Neural progenitor cell (in vitro differentiated cells): ENCODE results near the gene CD248. TPM values are rescaled to one million over a fixed set of nuclear protein-coding genes. Genes with fewer than 3 reads are reported as not detected.
"Not testable (repeated sequence)": the region's sequence is repeated elsewhere in the genome, so short reads cannot be mapped to it uniquely, and the experiment has no call there.

Experiments used
- DNase-seq: peaks from one replicate; pipeline ENCODE4 v3.0.0-alpha.2; 2016; ENCODE audit warnings: low spot score
- H2AFZ ChIP-seq: fragments of 200-600 bp; sonication (generic); replicated peaks from 2 replicates; pipeline ENCODE4 v1.6.1; 2016; ENCODE audit warnings: antibody characterized with exemption
- H3F3A ChIP-seq: fragments of 200-600 bp; sonication (generic); 2 replicates; pipeline ENCODE4 v1.6.1; 2016; ENCODE audit warnings: antibody characterized with exemption, low read depth
- H3K27ac ChIP-seq: fragments of 200-600 bp; sonication (generic); 2 replicates; pipeline ENCODE4 v1.5.1; 2016; ENCODE audit warnings: mild to moderate bottlenecking
- H3K27me3 ChIP-seq: fragments of 200-600 bp; sonication (generic); 2 replicates; pipeline ENCODE4 v1.6.1; 2016; ENCODE audit warnings: mild to moderate bottlenecking, moderate library complexity
- H3K36me3 ChIP-seq: fragments of 200-600 bp; sonication (generic); 2 replicates; pipeline ENCODE4 v1.5.1; 2016
- H3K4me1 ChIP-seq: fragments of 200-600 bp; sonication (generic); 2 replicates; pipeline ENCODE4 v1.6.1; 2016; ENCODE audit warnings: mixed run types
- H3K4me2 ChIP-seq: fragments of 200-600 bp; sonication (generic); 2 replicates; pipeline ENCODE4 v1.6.1; 2016
- H3K4me3 ChIP-seq: fragments of 200-600 bp; sonication (generic); 2 replicates; pipeline ENCODE4 v1.5.1; 2016
- H3K79me2 ChIP-seq: fragments of 200-600 bp; sonication (generic); 2 replicates; pipeline ENCODE4 v1.6.1; 2016; ENCODE audit warnings: low read depth
- H3K9ac ChIP-seq: fragments of 200-600 bp; sonication (generic); 2 replicates; pipeline ENCODE4 v1.6.1; 2016
- H3K9me3 ChIP-seq: fragments of 200-600 bp; sonication (generic); 2 replicates; pipeline ENCODE4 v1.5.1; 2016; ENCODE audit warnings: low read depth
- H4K20me1 ChIP-seq: fragments of 200-600 bp; sonication (generic); 2 replicates; pipeline ENCODE4 v1.6.1; 2016; ENCODE audit warnings: low read depth
- H3K27ac Mint-ChIP-seq: 3 replicates; pipeline ENCODE4 v1.8.0; 2021; ENCODE audit warnings: mixed read lengths
- H3K27me3 Mint-ChIP-seq: 2 replicates; pipeline ENCODE4 v1.8.0; 2022; ENCODE audit warnings: low read depth, mild to moderate bottlenecking, inconsistent platforms, moderate library complexity, mixed read lengths; ENCODE audit not compliant: insufficient read depth
- H3K36me3 Mint-ChIP-seq: 3 replicates; pipeline ENCODE4 v1.8.0; 2021; ENCODE audit warnings: mixed read lengths
- H3K4me1 Mint-ChIP-seq: 3 replicates; pipeline ENCODE4 v1.8.0; 2021; ENCODE audit warnings: mixed read lengths
- H3K4me3 Mint-ChIP-seq: 3 replicates; pipeline ENCODE4 v1.8.0; 2021; ENCODE audit warnings: mild to moderate bottlenecking, moderate library complexity, mixed read lengths
- H3K9me3 Mint-ChIP-seq: 3 replicates; pipeline ENCODE4 v1.8.0; 2020; ENCODE audit warnings: mixed read lengths
- EZH2 ChIP-seq: fragments of 200-600 bp; sonication (generic); IDR thresholded peaks from 2 replicates; pipeline ENCODE4 v1.6.1; 2017; ENCODE audit warnings: antibody characterized with exemption, mild to moderate bottlenecking, moderate library complexity
- EZH2phosphoT487 ChIP-seq: fragments of 200-600 bp; sonication (generic); IDR thresholded peaks from 2 replicates; pipeline ENCODE4 v1.6.1; 2017; ENCODE audit warnings: antibody characterized with exemption
- total RNA-seq: library from RNA; depleted of rRNA; stranded (reverse); fragments of >200 nt; gene quantifications from 2 replicates; pipeline ENCODE4 v1.2.3, GENCODE V29; 2015; ENCODE audit warnings: low replicate concordance
- TF ChIP-seq, protein P1 (sequence below): fragments of 200-600 bp; sonication (generic); IDR thresholded peaks from 2 replicates; pipeline ENCODE4 v1.5.1; 2017; ENCODE audit warnings: antibody characterized with exemption, mild to moderate bottlenecking

CD248 gene
- total RNA-seq, 1 donor from 2014 or later: 0.62 TPM

DNA sequence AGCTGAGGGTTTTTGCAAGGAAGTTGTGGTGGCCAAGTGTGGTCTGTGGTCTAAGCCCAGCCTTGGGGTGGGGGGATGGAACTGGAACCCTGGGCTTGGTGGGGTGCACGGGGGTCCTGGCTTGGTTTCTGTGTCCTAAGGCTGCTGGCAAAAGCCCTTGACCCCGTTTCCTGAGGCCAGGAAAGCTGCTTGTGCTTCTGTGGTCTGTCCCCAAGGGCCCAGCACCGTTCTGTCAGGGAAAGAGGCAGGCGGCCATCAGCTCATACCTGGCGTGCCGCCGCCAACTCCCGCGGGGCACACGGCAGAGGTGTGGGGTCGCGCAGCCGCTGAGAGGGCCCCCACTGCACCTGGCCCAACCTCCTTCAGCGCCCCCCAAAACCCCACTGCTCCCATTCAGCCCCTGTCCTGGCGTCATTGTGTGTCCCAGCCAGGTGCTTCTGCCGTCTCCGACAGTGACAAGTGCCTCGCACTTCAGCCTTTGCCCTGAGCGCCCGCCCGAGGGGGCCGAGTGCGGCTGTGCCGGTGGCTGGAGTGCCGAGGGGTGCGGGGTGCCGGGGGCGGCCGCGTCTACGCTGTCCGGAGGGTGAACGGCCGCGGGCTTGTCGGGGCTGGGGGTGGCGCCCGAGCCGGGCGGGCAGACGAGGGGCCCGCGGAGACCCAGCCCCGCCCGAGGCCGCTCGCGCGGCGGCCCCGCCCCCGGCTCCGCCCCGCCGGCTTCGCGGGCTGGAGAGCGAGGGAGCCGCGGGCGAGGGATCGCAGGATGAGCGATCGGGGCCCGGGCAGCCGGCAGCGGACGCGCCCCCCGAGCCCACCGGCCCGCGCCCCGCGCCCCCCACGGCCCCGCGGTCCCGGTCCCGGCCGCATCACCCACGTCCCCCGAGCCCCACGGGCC lies 39.1 kb downstream of the CD248 start, which contains the start of gene CNIH2:
TSS of gene CNIH2 (plus strand) at position 705 of the 892 bp plus-strand sequence. CDS start 282 bp downstream, outside the sequence.
- no peak within 1 kb of the TSS for H2AFZ ChIP-seq
- Mint-ChIP-seq H3K27me3 (peaks cover 3% of the 10 kb centered on the region), H3K4me1 (peaks cover 40% of the 10 kb centered on the region), H3K9me3 (no peaks in the 10 kb centered on the region), H3K27ac (peak within 1 kb of the TSS; percentile 85), H3K36me3 (peaks cover 10% of the 10 kb centered on the region), H3K4me3 (peak within 1 kb of the TSS; percentile 91)
- peaks cover 17% of the 10 kb centered on the region for H3K27me3 ChIP-seq
- H4K20me1 ChIP-seq: peaks cover 46% of the 10 kb centered on the region
- peaks cover 22% of the 10 kb centered on the region for H3F3A ChIP-seq
- peak; percentile 82 for DNase-seq
- no peak within 1 kb of the TSS for H3K9ac ChIP-seq
- H3K79me2 ChIP-seq: no peaks in the 10 kb centered on the region
- peak within 1 kb of the TSS; percentile 91 for H3K4me2 ChIP-seq
- no peak within 1 kb of the TSS for H3K27ac ChIP-seq
- peak within 1 kb of the TSS; percentile 52 for H3K4me3 ChIP-seq
- TF ChIP-seq EZH2phosphoT487 (no peak), EZH2 (no peak)
- TF ChIP-seq, protein P1, sequence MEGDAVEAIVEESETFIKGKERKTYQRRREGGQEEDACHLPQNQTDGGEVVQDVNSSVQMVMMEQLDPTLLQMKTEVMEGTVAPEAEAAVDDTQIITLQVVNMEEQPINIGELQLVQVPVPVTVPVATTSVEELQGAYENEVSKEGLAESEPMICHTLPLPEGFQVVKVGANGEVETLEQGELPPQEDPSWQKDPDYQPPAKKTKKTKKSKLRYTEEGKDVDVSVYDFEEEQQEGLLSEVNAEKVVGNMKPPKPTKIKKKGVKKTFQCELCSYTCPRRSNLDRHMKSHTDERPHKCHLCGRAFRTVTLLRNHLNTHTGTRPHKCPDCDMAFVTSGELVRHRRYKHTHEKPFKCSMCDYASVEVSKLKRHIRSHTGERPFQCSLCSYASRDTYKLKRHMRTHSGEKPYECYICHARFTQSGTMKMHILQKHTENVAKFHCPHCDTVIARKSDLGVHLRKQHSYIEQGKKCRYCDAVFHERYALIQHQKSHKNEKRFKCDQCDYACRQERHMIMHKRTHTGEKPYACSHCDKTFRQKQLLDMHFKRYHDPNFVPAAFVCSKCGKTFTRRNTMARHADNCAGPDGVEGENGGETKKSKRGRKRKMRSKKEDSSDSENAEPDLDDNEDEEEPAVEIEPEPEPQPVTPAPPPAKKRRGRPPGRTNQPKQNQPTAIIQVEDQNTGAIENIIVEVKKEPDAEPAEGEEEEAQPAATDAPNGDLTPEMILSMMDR: no peak
- no peaks in the 10 kb centered on the region for H3K9me3 ChIP-seq
- H3K36me3 ChIP-seq: no peaks in the 10 kb centered on the region
- H3K4me1 ChIP-seq: peaks cover 18% of the 10 kb centered on the region

DNA sequence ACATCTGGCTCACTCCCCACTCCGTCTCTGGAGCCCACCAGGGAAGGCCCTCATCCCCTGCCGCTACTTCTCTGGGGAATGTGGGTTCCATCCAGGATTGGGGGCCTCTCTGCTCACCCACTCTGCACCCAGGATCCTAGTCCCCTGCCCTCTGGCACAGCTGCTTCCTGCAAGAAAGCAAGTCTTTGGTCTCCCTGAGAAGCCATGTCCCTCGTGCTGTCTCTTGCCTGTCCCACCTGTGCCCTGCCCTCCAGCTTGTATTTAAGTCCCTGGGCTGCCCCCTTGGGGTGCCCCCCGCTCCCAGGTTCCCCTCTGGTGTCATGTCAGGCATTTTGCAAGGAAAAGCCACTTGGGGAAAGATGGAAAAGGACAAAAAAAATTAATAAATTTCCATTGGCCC lies 39.8 kb downstream of the CD248 start:
- Histone ChIP-seq H3K4me1 (peaks cover 13% of the 10 kb centered on the region), H4K20me1 (peaks cover 42% of the 10 kb centered on the region), H3K27me3 (peaks cover 17% of the 10 kb centered on the region), H3F3A (peaks cover 21% of the 10 kb centered on the region)
- H3K4me2 ChIP-seq, H3K36me3 ChIP-seq, H3K9me3 Mint-ChIP-seq, H3K4me3 ChIP-seq, H3K27me3 Mint-ChIP-seq, H3K27ac Mint-ChIP-seq, H3K9ac ChIP-seq, H3K9me3 ChIP-seq, H3K27ac ChIP-seq, H3K79me2 ChIP-seq, DNase-seq, H2AFZ ChIP-seq: not testable (repeated sequence)
- peaks cover 38% of the 10 kb centered on the region for H3K4me1 Mint-ChIP-seq
- H3K4me3 Mint-ChIP-seq: peak overlapping the region; percentile 76
- peaks cover 14% of the 10 kb centered on the region for H3K36me3 Mint-ChIP-seq

DNA sequence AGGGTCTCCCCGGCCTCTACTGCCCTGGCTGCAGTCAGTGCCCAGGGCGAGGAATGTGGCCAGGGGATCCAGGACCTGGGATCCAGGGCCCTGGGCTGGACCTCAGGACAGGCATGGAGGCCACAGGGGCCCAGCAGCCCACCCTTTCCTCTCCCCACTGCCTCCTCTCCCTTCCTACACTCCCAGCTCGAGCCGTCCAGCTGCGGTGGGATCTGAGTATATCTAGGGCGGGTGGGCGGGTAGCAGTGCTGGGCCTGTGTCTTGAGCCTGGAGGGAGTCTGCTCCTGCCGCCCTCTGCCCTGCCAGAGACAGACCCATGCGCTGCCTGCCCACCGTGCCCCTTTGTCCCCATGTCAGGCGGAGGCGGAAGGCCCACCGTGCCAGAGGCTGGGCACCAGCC lies 40.2 kb downstream of the CD248 start:
- H4K20me1 ChIP-seq: peaks cover 37% of the 10 kb centered on the region
- not testable (repeated sequence) for H3K36me3 ChIP-seq, H3K4me1 ChIP-seq, H3K4me3 ChIP-seq, H3K9me3 ChIP-seq, H3K27ac Mint-ChIP-seq, H3K4me2 ChIP-seq, H3K9ac ChIP-seq, H3K27me3 Mint-ChIP-seq, H3K9me3 Mint-ChIP-seq, DNase-seq, H3K27ac ChIP-seq, H2AFZ ChIP-seq, H3K4me3 Mint-ChIP-seq, H3K79me2 ChIP-seq
- Mint-ChIP-seq H3K4me1 (peaks cover 33% of the 10 kb centered on the region), H3K36me3 (peaks cover 18% of the 10 kb centered on the region)
- peaks cover 17% of the 10 kb centered on the region for H3K27me3 ChIP-seq
- H3F3A ChIP-seq: peaks cover 19% of the 10 kb centered on the region

DNA sequence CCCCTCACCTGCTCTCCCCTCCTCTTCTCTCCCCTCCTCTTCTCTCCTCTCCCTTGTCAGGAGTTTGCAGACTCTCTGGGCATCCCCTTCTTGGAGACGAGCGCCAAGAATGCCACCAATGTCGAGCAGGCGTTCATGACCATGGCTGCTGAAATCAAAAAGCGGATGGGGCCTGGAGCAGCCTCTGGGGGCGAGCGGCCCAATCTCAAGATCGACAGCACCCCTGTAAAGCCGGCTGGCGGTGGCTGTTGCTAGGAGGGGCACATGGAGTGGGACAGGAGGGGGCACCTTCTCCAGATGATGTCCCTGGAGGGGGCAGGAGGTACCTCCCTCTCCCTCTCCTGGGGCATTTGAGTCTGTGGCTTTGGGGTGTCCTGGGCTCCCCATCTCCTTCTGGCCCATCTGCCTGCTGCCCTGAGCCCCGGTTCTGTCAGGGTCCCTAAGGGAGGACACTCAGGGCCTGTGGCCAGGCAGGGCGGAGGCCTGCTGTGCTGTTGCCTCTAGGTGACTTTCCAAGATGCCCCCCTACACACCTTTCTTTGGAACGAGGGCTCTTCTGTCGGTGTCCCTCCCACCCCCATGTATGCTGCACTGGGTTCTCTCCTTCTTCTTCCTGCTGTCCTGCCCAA lies 40.7 kb downstream of the CD248 start:
- H3K36me3 ChIP-seq: no peaks in the 10 kb centered on the region
- H3K27ac ChIP-seq: no peak overlapping the region
- DNase-seq: no peak
- Mint-ChIP-seq H3K27ac (no peak overlapping the region), H3K9me3 (no peaks in the 10 kb centered on the region), H3K36me3 (peaks cover 18% of the 10 kb centered on the region), H3K4me3 (no peak overlapping the region), H3K27me3 (peaks cover 3% of the 10 kb centered on the region), H3K4me1 (peaks cover 28% of the 10 kb centered on the region)
- H3K9ac ChIP-seq: no peak overlapping the region
- H3K79me2 ChIP-seq: peaks cover 1% of the 10 kb centered on the region
- no peak overlapping the region for H3K4me2 ChIP-seq
- H3K27me3 ChIP-seq: peaks cover 17% of the 10 kb centered on the region
- H2AFZ ChIP-seq: no peak overlapping the region
- H3K4me3 ChIP-seq: no peak overlapping the region
- H3K4me1 ChIP-seq: peaks cover 9% of the 10 kb centered on the region
- peaks cover 33% of the 10 kb centered on the region for H4K20me1 ChIP-seq
- peaks cover 14% of the 10 kb centered on the region for H3F3A ChIP-seq
- TF ChIP-seq, protein P1: no peak
- TF ChIP-seq EZH2phosphoT487 (no peak), EZH2 (no peak)
- H3K9me3 ChIP-seq: no peaks in the 10 kb centered on the region
